ENCODE measurements around the gene RTN3.

Gene RTN3

DNA sequence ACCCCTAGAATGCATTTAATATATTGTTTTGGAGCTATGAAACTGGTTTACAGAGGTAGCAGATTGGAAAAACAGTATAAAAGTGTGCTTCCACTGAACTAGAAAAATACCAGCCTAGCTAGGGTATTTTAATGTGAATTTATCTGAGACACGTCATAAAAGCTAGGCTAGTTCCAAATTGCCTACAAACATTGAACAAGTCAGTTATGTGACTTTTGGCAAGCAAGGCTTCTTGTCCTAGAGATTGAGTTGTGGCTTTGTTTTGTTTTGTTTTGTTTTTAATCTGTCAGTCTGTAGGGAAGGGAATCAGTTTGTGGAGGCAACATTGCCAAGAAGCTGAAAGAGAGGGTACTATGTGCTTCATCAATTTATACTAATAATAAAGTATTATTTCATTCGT lies 24.2 kb downstream of the RTN3 start:
- H3K4me1 ChIP-seq, result peaks cover 0 to 25% (median 8%) of the 10 kb centered on the region in 4 donors
- no peaks in the 10 kb centered on the region for H3K9me3 ChIP-seq
- H3K27me3 ChIP-seq, result no peaks in the 10 kb centered on the region
- H3K36me3 ChIP-seq, result no peaks in the 10 kb centered on the region
- no peak overlapping the region for H3K27ac ChIP-seq
- H3K4me3 ChIP-seq, result no peak overlapping the region
- intact Hi-C loops (cut with DNase I; ENCODE audit: low total_unique reads), result no loop called here
- DNase-seq, result no peak
- TF ChIP-seq, protein P1, sequence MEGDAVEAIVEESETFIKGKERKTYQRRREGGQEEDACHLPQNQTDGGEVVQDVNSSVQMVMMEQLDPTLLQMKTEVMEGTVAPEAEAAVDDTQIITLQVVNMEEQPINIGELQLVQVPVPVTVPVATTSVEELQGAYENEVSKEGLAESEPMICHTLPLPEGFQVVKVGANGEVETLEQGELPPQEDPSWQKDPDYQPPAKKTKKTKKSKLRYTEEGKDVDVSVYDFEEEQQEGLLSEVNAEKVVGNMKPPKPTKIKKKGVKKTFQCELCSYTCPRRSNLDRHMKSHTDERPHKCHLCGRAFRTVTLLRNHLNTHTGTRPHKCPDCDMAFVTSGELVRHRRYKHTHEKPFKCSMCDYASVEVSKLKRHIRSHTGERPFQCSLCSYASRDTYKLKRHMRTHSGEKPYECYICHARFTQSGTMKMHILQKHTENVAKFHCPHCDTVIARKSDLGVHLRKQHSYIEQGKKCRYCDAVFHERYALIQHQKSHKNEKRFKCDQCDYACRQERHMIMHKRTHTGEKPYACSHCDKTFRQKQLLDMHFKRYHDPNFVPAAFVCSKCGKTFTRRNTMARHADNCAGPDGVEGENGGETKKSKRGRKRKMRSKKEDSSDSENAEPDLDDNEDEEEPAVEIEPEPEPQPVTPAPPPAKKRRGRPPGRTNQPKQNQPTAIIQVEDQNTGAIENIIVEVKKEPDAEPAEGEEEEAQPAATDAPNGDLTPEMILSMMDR (IDR thresholded peaks at IDR 0.05), result no peak

DNA sequence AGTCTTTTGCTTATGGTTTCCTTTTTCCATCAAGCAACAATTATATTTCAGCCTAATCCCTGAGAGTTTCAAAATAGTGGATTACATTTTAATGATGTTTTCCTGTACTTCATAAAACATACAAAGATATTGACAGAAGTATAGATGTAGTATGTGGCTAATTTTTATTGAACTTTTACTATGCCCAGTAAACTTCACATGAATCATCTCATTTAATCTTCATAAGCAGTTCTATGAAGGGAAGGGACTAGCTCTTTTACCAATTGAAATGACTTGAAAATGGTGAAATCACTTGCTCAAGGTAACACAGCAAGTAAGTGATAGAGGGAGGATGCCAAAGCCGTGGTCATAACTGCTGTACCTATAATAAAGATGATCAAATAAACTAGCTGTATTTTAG lies 27.5 kb downstream of the RTN3 start:
- Histone ChIP-seq H3K27ac (no peak overlapping the region), H3K9me3 (no peaks in the 10 kb centered on the region), H3K36me3 (no peaks in the 10 kb centered on the region), H3K4me3 (no peak overlapping the region), H3K27me3 (no peaks in the 10 kb centered on the region), H3K4me1 (peaks cover 0 to 30% (median 8%) of the 10 kb centered on the region in 4 donors)
- TF ChIP-seq, protein P1 (IDR thresholded peaks at IDR 0.05), result no peak
- no peak for DNase-seq
- intact Hi-C loops (cut with DNase I; ENCODE audit: low total_unique reads), result no loop called here

DNA sequence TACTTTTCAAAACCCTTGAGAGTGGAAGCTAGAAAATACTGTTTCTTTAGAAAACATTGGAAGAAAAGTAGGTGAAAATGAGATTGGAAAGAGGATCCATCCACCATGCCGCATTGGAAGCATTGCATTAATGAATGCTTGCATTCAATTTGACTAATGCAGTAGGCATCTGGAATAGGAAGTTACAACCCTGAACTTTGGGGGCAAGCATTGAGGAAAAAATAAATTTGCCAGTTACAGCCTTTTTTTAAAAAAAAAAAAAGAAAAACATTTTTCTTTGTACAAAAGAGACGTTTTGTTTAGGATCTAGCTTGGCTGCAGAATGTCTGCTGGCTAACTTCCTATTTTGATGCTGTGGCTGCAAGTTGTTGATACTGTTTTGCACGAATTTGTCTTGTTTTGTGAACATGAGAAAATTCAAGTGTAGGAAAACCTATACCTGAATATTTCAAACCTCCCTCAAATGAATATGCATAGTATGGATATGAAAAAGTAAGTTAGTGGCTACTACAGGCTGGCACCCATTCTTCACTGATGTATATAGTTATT lies 28.1 kb downstream of the RTN3 start:
- Histone ChIP-seq H3K9me3 (no peaks in the 10 kb centered on the region), H3K27me3 (no peaks in the 10 kb centered on the region), H3K36me3 (no peaks in the 10 kb centered on the region), H3K4me1 (peaks cover 0 to 30% (median 7%) of the 10 kb centered on the region in 4 donors), H3K4me3 (no peak overlapping the region), H3K27ac (no peak overlapping the region)
- intact Hi-C loops (cut with DNase I; ENCODE audit: low total_unique reads), result no loop called here
- no peak for DNase-seq
- TF ChIP-seq, protein P1 (IDR thresholded peaks at IDR 0.05), result no peak

DNA sequence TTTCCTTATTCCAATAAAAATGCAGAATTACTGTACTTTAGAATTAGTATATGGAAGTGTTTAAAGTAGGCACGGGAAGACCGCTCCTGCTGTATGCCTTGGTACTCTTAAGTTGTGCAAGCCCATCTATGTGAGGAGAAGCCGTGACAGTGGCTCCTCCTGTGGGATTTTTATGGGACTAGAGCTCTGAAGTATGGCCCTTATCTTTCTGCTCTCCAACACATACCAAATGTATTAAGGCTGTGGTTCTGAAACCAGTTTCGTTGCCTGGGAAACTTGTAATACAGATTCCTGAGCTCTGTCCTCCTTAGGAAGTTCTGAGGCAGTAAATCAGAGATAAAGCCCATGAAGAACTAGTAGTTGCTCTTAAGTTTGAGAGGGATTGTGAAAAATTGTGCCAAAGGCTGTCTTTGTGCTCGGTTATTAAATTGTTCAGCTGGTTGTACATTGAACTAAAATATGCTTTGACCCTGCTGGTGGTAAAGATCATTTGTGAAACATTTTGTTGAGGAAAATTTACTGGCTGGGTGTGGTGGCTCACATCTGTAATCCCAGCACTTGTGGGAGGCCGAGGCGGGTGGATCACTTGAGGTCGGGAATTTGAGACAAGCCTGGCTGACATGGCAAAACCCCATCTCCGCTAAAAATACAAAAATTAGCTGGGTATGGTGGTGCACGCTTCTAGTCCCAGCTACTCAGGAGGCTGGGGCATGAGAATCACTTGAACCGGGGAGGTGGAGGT lies 29.3 kb downstream of the RTN3 start:
- Histone ChIP-seq H3K4me1 (peaks cover 0 to 19% (median under 1%) of the 10 kb centered on the region in 4 donors), H3K36me3 (no peaks in the 10 kb centered on the region), H3K27me3 (no peaks in the 10 kb centered on the region), H3K27ac (no peak overlapping the region), H3K9me3 (no peaks in the 10 kb centered on the region), H3K4me3 (no peak overlapping the region)
- intact Hi-C loops (cut with DNase I; ENCODE audit: low total_unique reads), result no loop called here
- DNase-seq, result no peak
- TF ChIP-seq, protein P1 (IDR thresholded peaks at IDR 0.05), result peak in 1 of 2 experiments; percentile 5

DNA sequence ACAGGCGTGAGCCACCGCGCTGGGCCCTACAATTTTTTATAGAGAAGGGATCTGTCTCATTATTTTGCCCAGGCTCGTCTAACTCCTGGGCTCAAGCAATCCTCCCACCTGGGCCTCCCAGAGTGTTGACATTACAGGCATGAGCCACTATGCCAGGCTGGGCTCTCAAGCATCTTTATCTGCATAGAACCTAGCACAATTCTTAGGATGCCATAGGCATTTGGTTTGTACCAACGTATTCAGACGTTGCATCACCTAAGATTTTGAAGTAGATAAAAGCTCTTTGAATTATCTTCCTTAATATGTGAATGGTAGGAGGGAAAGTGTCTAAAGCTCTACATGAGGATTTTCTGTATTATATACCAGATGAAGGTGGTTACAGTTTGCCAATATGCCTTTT lies 30.5 kb downstream of the RTN3 start:
- intact Hi-C loops (cut with DNase I; ENCODE audit: low total_unique reads), result no loop called here
- Histone ChIP-seq H3K9me3 (no peaks in the 10 kb centered on the region), H3K4me3 (no peak overlapping the region), H3K27me3 (no peaks in the 10 kb centered on the region), H3K36me3 (no peaks in the 10 kb centered on the region), H3K4me1 (peaks cover 0 to 17% (median 0%) of the 10 kb centered on the region in 4 donors), H3K27ac (no peak overlapping the region)
- TF ChIP-seq, protein P1 (IDR thresholded peaks at IDR 0.05), result no peak
- DNase-seq, result no peak
